ENCODE results near the gene FOXS1. TPM values are rescaled to one million over a fixed set of nuclear protein-coding genes. Genes with fewer than 3 reads are reported as not detected.
A peak's percentile ranks its signal among the peaks of the same experiment; 100 is the strongest.

FOXS1 gene
- total RNA-seq, 2 donors from 2014 or later = 2.8 to 5.0 TPM

DNA sequence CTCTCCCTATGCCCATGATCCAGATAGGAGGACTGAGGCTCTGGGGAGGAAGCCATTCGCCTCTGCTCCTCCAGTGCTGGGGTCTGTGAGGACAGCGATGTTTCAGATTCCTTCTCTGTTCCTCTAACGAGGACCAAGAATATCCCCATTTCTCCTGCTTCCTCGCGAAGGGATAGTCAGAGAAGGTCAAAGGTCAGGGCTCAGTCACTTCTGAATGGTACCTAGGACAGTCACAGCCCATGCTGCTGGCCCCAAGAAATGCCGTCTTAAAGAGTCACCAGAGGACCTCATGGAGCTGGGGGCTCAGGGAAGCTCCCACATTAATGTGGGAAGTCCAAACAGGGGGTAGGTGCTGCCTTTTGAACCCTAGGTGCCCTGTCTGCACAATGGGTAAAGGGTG is 2.1 kb downstream of the FOXS1 start:
- no peak for DNase-seq (ENCODE audit: low spot score)
- intact Hi-C loops (cut with DNase I) = loop anchor here in 1 of 2 donors (10.0 kb wide), 1 partner anchor 112 kb away; the partner anchor contains the start of gene PDRG1

DNA sequence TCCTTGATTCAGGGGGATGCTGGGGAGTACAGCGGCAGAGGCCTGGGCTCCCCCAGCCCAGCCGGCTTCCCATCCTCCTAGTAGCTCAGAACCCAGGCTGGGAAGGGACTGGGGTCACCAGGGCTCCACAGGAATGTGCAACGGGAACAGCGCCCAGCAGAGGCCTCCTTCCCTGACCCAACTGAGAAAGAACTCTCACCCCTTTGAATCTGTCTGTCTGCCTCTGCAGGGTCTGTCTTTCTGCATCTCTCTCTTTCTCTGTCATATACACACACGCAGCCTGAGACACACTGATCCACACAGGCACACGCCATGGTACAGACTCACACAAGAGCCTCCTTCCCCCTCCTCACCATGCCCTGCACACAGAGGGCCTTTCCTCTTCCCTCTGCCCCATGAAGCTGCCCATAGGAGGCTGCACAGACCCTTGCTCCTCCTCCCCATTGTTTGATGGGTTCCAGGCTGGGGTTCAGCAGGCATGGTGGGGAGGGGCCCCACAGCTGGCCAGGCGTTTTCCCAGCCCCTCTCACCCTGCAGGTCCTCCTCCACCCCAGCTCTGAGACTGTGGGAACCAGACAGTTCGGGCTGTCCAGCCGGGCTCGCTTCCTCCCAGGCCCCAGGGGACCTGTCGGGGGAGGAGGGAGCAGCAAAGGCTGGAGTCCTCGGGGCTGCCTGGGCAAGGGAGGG is 2.8 kb downstream of the FOXS1 start:
- intact Hi-C loops (cut with DNase I) = loop anchor here in 1 of 2 donors (10.0 kb wide), 1 partner anchor 112 kb away; the partner anchor contains the start of gene PDRG1
- peak; percentile 88 for DNase-seq (ENCODE audit: low spot score)

DNA sequence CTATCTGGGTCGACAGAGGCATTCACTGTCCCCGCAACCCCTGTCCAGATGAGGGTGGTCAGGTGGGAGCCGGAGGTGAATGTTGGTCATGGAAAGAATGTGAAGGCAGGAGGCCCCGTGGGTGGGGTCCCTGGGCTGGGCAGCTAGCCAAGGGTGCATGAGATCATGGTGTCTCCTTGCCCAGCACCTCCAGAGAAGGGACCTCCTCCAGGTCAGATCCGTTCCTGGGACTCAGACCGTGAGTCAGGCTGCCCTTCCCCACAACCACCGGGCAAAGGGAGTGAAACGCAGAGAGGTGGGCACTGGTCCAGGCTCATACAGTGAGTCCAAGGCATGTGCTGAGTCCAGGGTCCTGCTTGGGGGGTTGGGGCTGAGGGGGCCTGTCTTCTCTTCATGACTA is 3.5 kb downstream of the FOXS1 start:
- DNase-seq (ENCODE audit: low spot score) = peak; percentile 82
- intact Hi-C loops (cut with DNase I) = loop anchor here in 1 of 2 donors (10.0 kb wide), 1 partner anchor 113 kb away; the partner anchor contains the start of gene PDRG1

DNA sequence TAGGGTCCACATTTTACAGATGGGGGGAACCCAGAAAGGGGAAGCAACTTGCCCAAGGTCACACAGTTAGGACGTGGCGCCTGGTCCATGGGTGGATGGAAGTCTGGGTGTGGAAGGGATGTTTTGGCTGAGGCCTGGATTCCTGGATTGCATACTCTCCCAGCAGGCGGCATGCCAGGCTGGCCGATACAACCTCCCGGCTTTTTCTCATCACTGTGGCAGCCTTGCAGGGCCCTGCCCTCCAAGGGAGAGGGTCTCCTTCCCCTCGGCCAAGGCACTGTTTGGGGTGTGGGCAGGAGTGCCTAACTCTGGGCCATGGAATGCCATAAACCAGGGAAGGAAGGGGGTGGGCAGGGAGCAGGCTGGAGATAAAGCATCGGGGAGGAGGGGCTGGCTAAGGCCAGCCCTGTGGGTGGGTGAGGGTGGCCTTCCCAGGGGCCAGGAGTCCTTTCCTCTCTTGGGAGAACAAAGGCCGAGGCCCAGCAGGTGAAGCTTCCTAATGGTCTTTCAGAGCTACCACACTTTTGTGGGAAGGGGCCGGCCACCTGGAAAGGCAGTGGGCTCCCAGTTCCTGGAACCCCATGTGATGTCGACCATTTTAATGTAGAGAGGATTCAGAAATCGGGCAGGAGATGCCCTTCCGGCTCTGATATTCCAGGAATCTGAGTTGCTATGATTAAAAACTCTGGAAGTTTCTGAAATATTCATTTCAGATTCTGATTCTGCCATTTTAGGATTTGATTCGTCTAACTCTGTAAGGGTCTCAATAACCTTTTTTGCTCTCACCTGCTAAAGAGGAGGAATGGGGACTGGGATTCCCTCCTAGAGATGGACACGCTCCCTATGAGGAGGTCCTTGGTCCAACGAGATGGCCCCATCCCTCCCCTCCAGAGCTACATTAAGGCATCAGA is 4.2 kb downstream of the FOXS1 start:
- DNase-seq (ENCODE audit: low spot score) = no peak
- intact Hi-C loops (cut with DNase I) = loop anchor here in 1 of 2 donors (10.0 kb wide), 1 partner anchor 114 kb away; the partner anchor contains the start of gene PDRG1

DNA sequence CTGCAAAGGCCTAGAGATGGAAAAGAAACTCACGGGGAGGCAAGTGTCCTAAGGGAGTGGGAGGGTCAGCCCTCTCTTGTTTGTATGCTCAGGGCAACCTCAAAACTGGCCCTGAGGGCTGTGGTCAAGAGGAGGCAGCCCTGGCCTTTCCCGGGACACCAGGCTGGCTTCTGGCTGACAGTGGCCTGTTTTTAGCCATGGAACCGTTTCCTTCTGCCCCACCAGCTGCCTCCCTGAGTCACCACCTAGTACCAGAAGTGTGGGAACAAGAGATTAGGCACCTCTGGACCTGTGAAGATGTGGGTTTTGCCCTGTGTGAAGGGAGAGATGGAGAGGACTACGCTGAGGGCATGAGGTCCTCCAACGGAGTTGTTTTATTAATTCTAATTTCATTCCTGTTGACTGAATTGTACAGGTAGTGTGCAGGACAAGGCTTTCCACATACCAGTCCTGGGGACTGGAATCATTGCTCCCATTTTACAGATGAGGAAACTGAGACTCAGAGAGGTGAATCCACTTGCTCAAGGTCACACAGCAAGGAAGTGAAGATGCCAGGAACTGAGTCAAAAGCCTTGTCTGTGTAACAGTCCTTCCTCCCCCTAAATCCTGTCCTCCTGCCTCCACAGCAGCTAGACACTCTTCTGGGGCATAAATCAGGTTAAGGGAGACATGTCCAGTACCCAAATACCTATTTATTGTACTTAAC is 5.5 kb downstream of the FOXS1 start:
- intact Hi-C loops (cut with DNase I) = loop anchor here (5.0 to 10.0 kb wide), 2 partner anchors 112 to 115 kb away; partner anchors contain the start of gene PDRG1 (in 2 of the 2)
- DNase-seq (ENCODE audit: low spot score) = no peak

DNA sequence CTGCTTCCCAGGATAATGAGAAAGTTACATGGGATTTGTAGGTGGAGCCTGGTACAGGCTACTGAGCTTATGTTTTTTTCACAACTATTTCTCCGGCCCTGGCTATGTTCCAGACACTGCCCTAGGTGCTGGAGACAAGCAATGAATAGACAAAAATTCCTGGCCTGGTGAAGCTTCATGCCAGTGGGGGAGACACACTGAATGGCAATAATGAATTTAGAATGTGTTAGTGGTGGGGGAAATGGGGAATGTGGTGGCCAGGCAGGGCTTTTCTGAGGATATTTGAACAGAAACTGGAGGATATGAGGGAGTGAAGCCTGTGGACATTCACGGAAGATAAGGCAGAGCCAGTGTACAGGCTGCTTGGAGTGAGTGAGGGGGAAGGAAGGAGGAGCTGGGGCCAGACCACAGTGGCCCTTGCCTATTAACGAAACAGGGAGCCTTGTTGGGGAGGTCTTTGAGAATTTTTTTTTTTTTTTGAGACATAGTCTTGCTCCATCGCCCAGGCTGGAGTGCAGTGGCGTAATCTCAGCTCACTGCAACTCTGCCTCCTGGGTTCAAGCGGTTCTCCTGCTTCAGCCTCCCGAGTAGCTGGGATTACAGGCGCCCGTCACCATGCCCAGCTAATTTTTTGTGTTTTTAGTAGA is 6.6 kb downstream of the FOXS1 start:
- intact Hi-C loops (cut with DNase I) = loop anchor here in 1 of 2 donors (5.0 kb wide), 1 partner anchor 114 kb away; the partner anchor contains the start of gene PDRG1
- no peak for DNase-seq (ENCODE audit: low spot score)

DNA sequence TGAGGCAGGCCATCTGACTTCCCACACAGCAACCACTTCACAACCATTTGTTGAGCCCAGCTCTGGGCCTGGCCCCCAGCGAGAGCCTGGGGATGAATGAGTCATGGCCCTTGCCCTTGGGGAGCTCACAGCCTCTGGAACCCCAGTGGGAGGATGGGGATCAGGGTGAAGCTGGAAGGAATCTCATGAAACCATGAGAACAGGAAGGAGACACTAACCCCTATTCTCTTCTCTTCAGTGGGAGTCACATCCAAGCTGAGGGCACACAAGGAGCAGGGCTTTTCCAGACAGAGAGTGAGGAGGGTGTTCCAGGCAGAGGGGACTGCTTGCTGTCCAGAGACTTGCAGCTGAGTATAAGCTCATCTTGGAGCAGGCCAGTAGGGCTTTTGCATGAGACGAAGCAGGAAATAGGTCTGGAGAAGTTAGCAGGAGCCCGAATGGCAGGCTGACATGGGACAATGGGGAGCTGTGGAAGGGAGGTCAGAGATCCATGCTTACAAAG is 7.5 kb downstream of the FOXS1 start:
- intact Hi-C loops (cut with DNase I) = loop anchor here in 1 of 2 donors (5.0 kb wide), 1 partner anchor 114 kb away; the partner anchor contains the start of gene PDRG1
- DNase-seq (ENCODE audit: low spot score) = no peak

DNA sequence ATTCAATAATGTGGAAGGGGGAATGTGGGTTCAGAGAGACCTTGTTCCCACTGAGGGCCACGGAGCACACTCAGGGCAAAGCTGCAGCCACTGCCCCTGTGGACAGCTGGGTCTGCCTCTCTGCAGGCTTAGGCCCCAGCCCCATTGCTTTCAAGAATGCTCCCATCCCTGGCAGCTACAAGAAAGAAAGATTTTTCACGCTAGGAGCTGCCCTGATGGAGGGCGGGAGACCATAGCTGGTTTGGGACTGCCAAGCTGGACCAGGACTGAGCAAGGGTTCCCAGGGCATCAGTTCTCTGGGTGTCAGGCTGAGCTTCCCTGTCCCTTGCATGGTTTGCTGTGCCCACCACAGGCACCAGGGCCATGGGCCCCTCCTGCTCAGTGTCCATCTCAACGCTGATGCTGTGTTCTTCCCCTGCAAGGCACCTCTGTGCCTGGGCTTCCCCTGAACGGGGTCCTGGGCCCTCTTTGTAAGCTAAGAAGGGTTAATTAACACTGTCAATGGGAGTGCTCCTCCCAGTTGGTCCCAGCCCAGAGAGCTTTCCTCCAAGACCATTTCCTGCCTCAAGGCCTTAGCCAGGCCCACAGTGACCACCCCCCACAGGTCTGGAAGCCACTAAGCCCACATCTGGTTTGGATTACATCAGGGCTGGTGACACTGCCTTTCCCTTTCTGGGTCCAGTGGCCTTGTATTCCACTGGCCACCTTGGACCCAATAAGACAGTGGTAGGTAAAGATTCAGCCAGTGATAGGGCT is 8.4 kb downstream of the FOXS1 start:
- DNase-seq (ENCODE audit: low spot score) = no peak
- intact Hi-C loops (cut with DNase I) = loop anchor here in 1 of 2 donors (5.0 kb wide), 1 partner anchor 115 kb away; the partner anchor contains the start of gene PDRG1

DNA sequence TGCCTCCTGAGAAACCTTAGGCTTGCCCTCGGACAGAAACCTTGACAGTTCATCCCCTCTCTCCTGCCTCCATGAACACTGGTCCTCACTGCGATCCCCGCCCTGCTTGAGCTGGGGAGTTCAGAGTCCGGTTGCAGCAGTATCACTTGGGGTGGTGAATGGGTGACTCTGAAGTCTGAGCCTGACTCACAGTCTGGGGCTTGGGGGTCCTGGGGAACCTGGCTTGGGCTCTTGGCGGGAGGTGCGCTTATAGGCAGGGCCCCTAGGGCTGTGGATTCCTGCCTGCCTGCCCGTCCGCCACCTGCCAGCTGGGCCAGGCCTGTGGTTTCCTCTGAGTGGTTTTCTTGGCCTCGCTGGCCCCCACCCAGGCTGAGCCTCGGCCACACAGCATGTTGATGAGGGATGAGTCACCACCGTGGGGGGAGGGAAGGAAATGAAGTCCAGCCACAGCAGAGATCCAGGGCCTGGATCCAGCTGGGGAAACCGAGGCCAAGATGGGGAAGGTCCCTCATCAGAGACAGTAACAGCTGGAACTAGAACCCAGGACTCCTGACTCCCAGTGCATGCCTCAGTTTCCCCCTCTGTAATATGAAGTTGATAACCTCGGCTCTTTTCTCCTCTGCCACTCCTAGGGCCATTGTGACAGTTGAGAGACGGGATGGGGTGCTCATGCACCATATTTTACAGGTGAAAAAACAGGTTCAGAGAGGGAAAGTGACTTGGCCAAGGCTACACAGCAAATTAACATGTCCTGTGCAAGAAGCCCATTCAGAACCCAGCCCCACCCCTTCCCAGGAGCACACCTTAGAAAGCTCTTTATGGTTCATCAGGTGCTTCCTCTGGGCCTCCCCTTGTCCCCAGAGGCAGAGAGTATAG is 9.2 kb downstream of the FOXS1 start:
- intact Hi-C loops (cut with DNase I) = loop anchor here in 1 of 2 donors (5.0 kb wide), 1 partner anchor 116 kb away; the partner anchor contains the start of gene PDRG1
- DNase-seq (ENCODE audit: low spot score) = peak; percentile 94

DNA sequence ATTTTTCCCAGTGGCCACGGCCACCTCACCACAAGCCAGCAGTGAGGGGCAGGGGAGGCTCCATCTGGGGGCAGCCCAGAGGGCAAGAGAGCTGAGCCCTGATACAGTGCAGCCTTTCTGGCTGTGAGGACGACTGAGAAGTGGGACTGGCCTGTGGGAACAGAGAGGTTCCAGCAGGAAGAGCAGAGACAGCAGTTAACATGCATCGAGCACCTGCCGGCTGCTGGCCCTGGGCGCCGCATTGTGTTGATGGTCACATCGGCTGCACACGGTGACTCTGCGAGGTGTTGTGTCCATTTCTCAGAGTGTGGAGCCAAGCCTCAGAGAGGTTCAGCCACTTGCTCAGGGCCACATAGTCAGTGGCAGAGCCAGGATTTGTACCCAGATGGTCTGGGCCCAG is 9.8 kb downstream of the FOXS1 start:
- no peak for DNase-seq (ENCODE audit: low spot score)
- intact Hi-C loops (cut with DNase I) = loop anchor here in 1 of 2 donors (5.0 kb wide), 1 partner anchor 117 kb away; the partner anchor contains the start of gene PDRG1

DNA sequence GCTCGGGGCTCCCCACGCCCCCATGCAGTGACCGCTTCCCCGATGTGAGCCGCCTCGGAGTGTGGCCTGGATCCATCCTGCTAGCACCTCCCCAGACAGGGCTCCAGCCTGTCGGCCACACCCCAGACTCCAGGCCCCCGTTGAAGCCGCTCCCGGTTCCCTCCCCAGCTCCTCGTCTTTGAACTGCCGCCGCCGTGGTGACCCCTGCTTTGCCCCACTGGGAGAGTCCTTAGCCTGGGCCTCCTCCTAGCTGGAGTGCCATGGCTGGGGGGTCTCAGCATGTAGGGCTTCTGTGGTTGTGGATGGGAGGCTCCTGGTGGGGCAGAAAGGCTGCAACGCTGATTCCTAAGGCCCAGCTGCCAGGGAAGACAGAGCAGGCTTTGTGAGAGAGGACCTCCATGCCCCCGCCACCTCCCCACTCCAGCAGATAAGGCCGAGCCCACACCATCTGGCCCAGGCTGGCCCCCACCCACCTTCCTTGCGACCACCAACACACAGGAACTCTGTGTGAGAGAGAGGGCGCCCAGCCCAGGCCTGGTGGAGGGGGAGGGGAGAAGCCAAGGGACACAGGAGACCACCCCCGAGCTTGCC is 11.4 kb downstream of the FOXS1 start:
- no peak for DNase-seq (ENCODE audit: low spot score)
- intact Hi-C loops (cut with DNase I) = no loop called here

DNA sequence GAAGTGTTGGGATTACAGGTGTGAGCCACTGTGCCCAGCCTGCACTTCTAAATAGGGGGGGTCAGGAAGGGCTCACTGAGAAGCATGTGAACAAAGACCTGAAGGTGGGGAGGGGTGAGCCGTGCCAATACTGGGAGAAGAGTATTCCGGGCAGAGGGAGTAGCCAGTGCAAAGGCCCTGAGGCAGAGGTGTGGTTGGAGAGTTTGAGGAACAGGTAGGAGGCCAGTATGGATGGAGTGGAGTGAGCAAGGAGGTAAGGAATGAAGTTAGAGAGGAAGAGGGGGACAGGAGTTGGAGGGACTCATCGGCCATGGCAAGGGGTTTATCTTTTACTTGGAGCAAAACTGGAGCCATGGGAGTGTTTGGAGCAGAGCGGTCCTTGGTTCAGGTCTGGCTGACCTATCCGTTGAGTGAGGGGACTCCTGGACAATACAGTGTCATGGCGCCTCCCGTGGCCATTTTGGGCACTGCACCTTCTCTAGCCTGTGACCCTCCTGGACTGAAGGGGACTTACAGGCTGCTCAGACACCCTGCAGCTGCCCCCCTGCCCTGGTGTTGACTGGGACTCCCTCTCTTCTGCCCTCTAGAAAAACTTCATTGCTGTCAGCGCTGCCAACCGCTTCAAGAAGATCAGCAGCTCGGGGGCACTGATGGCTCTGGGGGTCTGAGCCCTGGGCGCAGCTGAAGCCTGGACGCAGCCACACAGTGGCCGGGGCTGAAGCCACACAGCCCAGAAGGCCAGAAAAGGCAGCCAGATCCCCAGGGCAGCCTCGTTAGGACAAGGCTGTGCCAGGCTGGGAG is 12.1 kb downstream of the FOXS1 start:
- DNase-seq (ENCODE audit: low spot score) = no peak
- intact Hi-C loops (cut with DNase I) = no loop called here

DNA sequence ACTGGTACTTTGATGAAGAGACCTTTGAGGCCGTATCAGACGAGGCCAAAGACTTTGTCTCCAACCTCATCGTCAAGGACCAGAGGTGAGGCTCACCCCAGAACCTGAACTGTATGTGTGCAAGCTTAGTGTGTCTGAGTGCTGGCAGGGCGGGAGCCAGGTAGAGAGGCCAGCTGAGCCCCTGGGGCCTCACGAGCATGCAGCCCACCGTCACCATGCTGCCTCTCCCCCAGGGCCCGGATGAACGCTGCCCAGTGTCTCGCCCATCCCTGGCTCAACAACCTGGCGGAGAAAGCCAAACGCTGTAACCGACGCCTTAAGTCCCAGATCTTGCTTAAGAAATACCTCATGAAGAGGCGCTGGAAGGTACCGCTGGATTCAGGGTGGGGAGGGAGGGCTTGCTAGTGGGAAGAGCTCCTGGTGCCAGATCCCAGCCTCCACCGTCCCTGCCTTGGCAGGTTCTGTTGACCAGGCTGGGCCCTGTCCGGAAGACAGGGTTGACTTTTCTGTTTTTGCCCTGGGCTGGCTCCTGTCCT is 13.6 kb downstream of the FOXS1 start:
- no peak for DNase-seq (ENCODE audit: low spot score)
- intact Hi-C loops (cut with DNase I) = no loop called here

DNA sequence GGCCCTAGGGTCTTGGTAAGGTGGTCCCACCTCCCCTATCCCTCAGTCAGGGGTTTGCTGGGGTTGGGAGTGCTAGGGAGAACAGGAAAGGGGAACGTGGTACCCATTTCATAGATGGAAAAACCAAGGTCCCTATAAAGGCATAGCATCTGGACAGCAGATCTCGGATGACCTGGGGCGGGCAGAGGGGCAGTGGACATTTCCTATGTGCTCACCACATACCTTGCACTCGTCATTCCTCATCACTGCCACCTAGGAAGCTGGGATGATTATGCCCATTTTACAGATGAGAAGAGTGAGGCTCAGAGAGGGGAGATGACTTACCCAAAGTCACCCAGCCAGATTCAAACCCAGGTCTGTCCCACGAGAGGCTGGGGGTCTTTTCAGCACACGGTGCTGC is 14.2 kb downstream of the FOXS1 start:
- intact Hi-C loops (cut with DNase I) = no loop called here
- DNase-seq (ENCODE audit: low spot score) = no peak

DNA sequence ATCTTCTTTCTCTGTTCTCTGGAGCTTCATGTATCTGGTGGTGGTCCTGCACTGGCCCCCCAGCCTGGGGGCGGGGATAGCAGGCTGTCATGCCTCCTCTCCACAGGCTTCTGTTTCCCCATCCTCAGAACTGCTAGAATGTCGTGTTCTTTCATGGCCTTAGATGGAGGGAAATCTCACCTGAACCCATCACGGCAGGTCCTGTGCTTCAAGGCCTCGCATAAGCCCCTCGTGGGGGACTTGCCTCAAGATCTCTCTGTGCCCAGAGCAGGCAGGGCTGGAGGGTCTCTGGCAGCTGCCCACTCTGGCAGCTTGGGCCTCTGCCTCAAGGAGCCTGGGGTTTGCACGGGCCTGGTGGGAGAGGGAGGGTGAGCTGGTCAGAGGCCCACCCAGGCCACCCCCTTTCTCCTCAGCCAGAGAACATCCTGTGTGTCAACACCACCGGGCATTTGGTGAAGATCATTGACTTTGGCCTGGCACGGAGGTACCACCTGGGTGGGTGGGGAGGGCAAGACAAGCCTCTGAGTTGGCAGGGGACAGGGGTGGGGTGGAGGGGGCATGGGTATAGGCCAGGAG is 14.9 kb downstream of the FOXS1 start:
- intact Hi-C loops (cut with DNase I) = no loop called here
- no peak for DNase-seq (ENCODE audit: low spot score)
